HG03139 (cell line): Measurements from ENCODE around the gene SLC1A6.
"Not testable (repeated sequence)": the region's sequence is repeated elsewhere in the genome, so short reads cannot be mapped to it uniquely, and the experiment has no call there.

Experiments
- ATAC-seq: cut with Tn5 transposase; IDR thresholded peaks from one replicate; pipeline ENCODE4 v1.9.1; 2021; ENCODE audit not compliant: unreplicated experiment

The SLC1A6 gene

GRCh38 chr19:14979476-14980255 is at the start of gene SLC1A6:
SLC1A6 (minus strand) TSS chr19:14979864; CDS start chr19:14972910, 6,954 bp downstream.
- no peak for ATAC-seq

GRCh38 chr19:15028490-15028889 is 48.8 kb upstream of the SLC1A6 start:
- no peak for ATAC-seq

- no peak for ATAC-seq
Observed at GRCh38 chr19:15025217-15025616, 45.6 kb upstream of the SLC1A6 start.

GRCh38 chr19:15022752-15023151 is 43.1 kb upstream of the SLC1A6 start:
- no peak for ATAC-seq

GRCh38 chr19:15021286-15022007 is 41.8 kb upstream of the SLC1A6 start:
- no peak for ATAC-seq

- ATAC-seq, result not testable (repeated sequence)
Observed at GRCh38 chr19:15018836-15019235, 39.2 kb upstream of the SLC1A6 start.

- no peak for ATAC-seq
Observed at GRCh38 chr19:15015946-15016542, 36.4 kb upstream of the SLC1A6 start.

- no peak for ATAC-seq
Observed at GRCh38 chr19:15014579-15014978, 34.9 kb upstream of the SLC1A6 start.

- ATAC-seq, result no peak
Observed at GRCh38 chr19:15010501-15011300, 31.0 kb upstream of the SLC1A6 start.

- ATAC-seq, result no peak
Observed at GRCh38 chr19:15008308-15008707, 28.6 kb upstream of the SLC1A6 start.

- ATAC-seq, result no peak
Observed at GRCh38 chr19:14997981-14998380, 18.3 kb upstream of the SLC1A6 start.

GRCh38 chr19:14992780-14993179 is 13.1 kb upstream of the SLC1A6 start:
- no peak for ATAC-seq

- no peak for ATAC-seq
Observed at GRCh38 chr19:14985133-14985532, 5.5 kb upstream of the SLC1A6 start.

- no peak for ATAC-seq
Observed at GRCh38 chr19:14978161-14978776, 1.4 kb downstream of the SLC1A6 start.

- ATAC-seq, result no peak
Observed at GRCh38 chr19:14977128-14977527, 2.5 kb downstream of the SLC1A6 start.

- no peak for ATAC-seq
Observed at GRCh38 chr19:14974488-14974887, 5.2 kb downstream of the SLC1A6 start.

GRCh38 chr19:14972676-14973075 is 7.0 kb downstream of the SLC1A6 start:
- ATAC-seq, result no peak

GRCh38 chr19:14971474-14971873 is 8.2 kb downstream of the SLC1A6 start:
- no peak for ATAC-seq

GRCh38 chr19:14968247-14968646 is 11.4 kb downstream of the SLC1A6 start:
- no peak for ATAC-seq

GRCh38 chr19:14961956-14962685 is 17.5 kb downstream of the SLC1A6 start:
- ATAC-seq, result no peak
